HepG2 (cell line): ENCODE measurements around the gene LEFTY2. TPM values are rescaled to one million over a fixed set of nuclear protein-coding genes. Genes with fewer than 3 reads are reported as not detected.

Experiments
- ATF7 ChIP-seq, 2 experiments: fragments of 450-650 bp in 1 of 2; sonication (generic) in 1 of 2; formaldehyde crosslinking in 1 of 2; IDR thresholded peaks; 2 replicates each; pipeline versions ENCODE4 v1.4.0 to v1.6.1; 2016 to 2020; ENCODE audit warnings: antibody characterized with exemption in 1 of 2, mild to moderate bottlenecking in 1 of 2, missing genetic modification reagents in 1 of 2
- BCL6 ChIP-seq: IDR thresholded peaks from 2 replicates; pipeline ENCODE4 v1.6.1; 2016; ENCODE audit warnings: missing genetic modification reagents, missing compliant biosample characterization
- CREM ChIP-seq, 2 experiments: sonication (generic) in 1 of 2; formaldehyde crosslinking in 1 of 2; IDR thresholded peaks; 2 replicates each; pipeline versions ENCODE4 v1.4.0 to v1.6.1; 2016 to 2020; ENCODE audit warnings: antibody characterized with exemption in 1 of 2, mild to moderate bottlenecking in 1 of 2, missing genetic modification reagents in 1 of 2
- GTF3A ChIP-seq: sonication (generic); formaldehyde crosslinking; conservative IDR thresholded peaks from 2 replicates; pipeline ENCODE4 v1.4.0; 2020; ENCODE audit warnings: mild to moderate bottlenecking, missing genetic modification reagents
- KDM6A ChIP-seq: IDR thresholded peaks from 2 replicates; pipeline ENCODE4 v1.6.1; 2016; ENCODE audit warnings: low read depth
- RARA ChIP-seq: IDR thresholded peaks from 2 replicates; pipeline ENCODE4 v1.6.1; 2016; ENCODE audit warnings: missing genetic modification reagents, missing compliant biosample characterization
- TFAP4 ChIP-seq: sonication (generic); IDR thresholded peaks from 2 replicates; pipeline ENCODE4 v1.6.1; 2016; ENCODE audit warnings: low read depth, borderline replicate concordance
- ZNF253 ChIP-seq: sonication (generic); formaldehyde crosslinking; IDR thresholded peaks from 2 replicates; pipeline ENCODE4 v1.8.0; 2022; ENCODE audit warnings: mild to moderate bottlenecking, missing genetic modification reagents, borderline replicate concordance
- ZNF460 ChIP-seq: sonication (generic); formaldehyde crosslinking; IDR thresholded peaks from 2 replicates; pipeline ENCODE4 v1.5.1; 2020; ENCODE audit warnings: missing genetic modification reagents, mild to moderate bottlenecking, borderline replicate concordance
- ZNF614 ChIP-seq: IDR thresholded peaks from 2 replicates; pipeline ENCODE4 v1.6.1; 2018; ENCODE audit warnings: missing biosample characterization, missing genetic modification reagents, inconsistent platforms, borderline replicate concordance
- ZNF619 ChIP-seq: sonication (generic); formaldehyde crosslinking; IDR thresholded peaks from 2 replicates; pipeline ENCODE4 v1.4.0; 2020; ENCODE audit warnings: mild to moderate bottlenecking, missing genetic modification reagents
- polyA plus RNA-seq, 8 experiments: library from polyadenylated mRNA; depleted of rRNA in 3 of 8; stranded (reverse) in 7 of 8; unstranded in 1 of 8; fragments of >200 nt; fragmentation: Illumina TruSeq in 4 of 8; extraction: Trizol in 4 of 8; gene quantifications; 2 replicates each; pipeline versions ENCODE4 v1.2.1 to v1.2.3, GENCODE V29; 2011 to 2016; ENCODE audit warnings: low read depth in 4 of 8, missing spikeins in 1 of 8, mixed read lengths in 1 of 8; ENCODE audit not compliant: insufficient read depth in 1 of 8
- total RNA-seq, 5 experiments: library from RNA; depleted of rRNA; stranded (reverse); fragments of >200 nt; fragmentation: Illumina TruSeq; extraction: Trizol; gene quantifications; 2 replicates each; pipeline ENCODE4 v1.2.3, GENCODE V29; 2016; ENCODE audit warnings: low read depth in 1 of 5
- TF ChIP-seq, protein P1 (sequence below), 2 experiments: fragments of 450-650 bp in 1 of 2; sonication (generic) in 1 of 2; formaldehyde crosslinking in 1 of 2; IDR thresholded peaks; 2 replicates each; pipeline versions ENCODE4 v1.6.1 to v1.8.0; 2016 to 2022; ENCODE audit warnings: antibody characterized with exemption in 1 of 2, mild to moderate bottlenecking in 1 of 2, missing genetic modification reagents in 1 of 2
- TF ChIP-seq, protein P2 (sequence below): sonication (generic); formaldehyde crosslinking; IDR thresholded peaks from 2 replicates; pipeline ENCODE4 v1.4.0; 2020; ENCODE audit warnings: missing genetic modification reagents

LEFTY2 gene
- total and polyA plus RNA-seq, 2 of the 13 experiments (the other 11 are each of a cell fraction or from before 2014, with no cell fraction given): 0.13 to 0.33 TPM

- TF ChIP-seq ATF7 (IDR thresholded peaks at IDR 0.05) (no peak), ATF7 (CRISPR knock-in tag; IDR thresholded peaks at IDR 0.05) (peak; percentile 62; the same call in 1 of the 2 replicates), ZNF619 (no peak), BCL6 (CRISPR knock-in tag) (0 out of 2 replicates have a peak, but pooled peaks have one; percentile 54), ZNF460 (CRISPR knock-in tag) (no peak; the same call in 1 of the 2 replicates), CREM (IDR thresholded peaks at IDR 0.05) (peak; percentile 46; the same call in 1 of the 2 replicates), CREM (CRISPR knock-in tag; IDR thresholded peaks at IDR 0.05) (no peak; the same call in 1 of the 2 replicates), TFAP4 (peak; percentile 52; the same call in 1 of the 2 replicates), ZNF614 (peak; percentile 74; the same call in 1 of the 2 replicates), KDM6A (CRISPR knock-in tag) (no peak), ZNF253 (CRISPR knock-in tag) (no peak), RARA (no peak; the same call in 1 of the 2 replicates), GTF3A (CRISPR knock-in tag) (no peak)
- TF ChIP-seq, protein P1, sequence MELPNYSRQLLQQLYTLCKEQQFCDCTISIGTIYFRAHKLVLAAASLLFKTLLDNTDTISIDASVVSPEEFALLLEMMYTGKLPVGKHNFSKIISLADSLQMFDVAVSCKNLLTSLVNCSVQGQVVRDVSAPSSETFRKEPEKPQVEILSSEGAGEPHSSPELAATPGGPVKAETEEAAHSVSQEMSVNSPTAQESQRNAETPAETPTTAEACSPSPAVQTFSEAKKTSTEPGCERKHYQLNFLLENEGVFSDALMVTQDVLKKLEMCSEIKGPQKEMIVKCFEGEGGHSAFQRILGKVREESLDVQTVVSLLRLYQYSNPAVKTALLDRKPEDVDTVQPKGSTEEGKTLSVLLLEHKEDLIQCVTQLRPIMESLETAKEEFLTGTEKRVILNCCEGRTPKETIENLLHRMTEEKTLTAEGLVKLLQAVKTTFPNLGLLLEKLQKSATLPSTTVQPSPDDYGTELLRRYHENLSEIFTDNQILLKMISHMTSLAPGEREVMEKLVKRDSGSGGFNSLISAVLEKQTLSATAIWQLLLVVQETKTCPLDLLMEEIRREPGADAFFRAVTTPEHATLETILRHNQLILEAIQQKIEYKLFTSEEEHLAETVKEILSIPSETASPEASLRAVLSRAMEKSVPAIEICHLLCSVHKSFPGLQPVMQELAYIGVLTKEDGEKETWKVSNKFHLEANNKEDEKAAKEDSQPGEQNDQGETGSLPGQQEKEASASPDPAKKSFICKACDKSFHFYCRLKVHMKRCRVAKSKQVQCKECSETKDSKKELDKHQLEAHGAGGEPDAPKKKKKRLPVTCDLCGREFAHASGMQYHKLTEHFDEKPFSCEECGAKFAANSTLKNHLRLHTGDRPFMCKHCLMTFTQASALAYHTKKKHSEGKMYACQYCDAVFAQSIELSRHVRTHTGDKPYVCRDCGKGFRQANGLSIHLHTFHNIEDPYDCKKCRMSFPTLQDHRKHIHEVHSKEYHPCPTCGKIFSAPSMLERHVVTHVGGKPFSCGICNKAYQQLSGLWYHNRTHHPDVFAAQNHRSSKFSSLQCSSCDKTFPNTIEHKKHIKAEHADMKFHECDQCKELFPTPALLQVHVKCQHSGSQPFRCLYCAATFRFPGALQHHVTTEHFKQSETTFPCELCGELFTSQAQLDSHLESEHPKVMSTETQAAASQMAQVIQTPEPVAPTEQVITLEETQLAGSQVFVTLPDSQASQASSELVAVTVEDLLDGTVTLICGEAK (IDR thresholded peaks at IDR 0.05): no peak
- TF ChIP-seq, protein P1 (CRISPR knock-in tag; IDR thresholded peaks at IDR 0.05): no peak; the same call in 1 of the 2 replicates
- TF ChIP-seq, protein P2, sequence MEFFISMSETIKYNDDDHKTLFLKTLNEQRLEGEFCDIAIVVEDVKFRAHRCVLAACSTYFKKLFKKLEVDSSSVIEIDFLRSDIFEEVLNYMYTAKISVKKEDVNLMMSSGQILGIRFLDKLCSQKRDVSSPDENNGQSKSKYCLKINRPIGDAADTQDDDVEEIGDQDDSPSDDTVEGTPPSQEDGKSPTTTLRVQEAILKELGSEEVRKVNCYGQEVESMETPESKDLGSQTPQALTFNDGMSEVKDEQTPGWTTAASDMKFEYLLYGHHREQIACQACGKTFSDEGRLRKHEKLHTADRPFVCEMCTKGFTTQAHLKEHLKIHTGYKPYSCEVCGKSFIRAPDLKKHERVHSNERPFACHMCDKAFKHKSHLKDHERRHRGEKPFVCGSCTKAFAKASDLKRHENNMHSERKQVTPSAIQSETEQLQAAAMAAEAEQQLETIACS (CRISPR knock-in tag): no peak
Measured at GRCh38 chr1:225923692-225924555, 17.1 kb downstream of the LEFTY2 start, which contains the start of gene PYCR2 (continued).
